B cell (primary cell): Measurements from ENCODE around the gene SLC6A6. TPM values are rescaled to one million over a fixed set of nuclear protein-coding genes. Genes with fewer than 3 reads are reported as not detected.

Experiments used
- ATAC-seq: fragments of 200-7000 bp; cut with Tn5 transposase; one replicate; pipeline ENCODE4 v1.10.0; 2021; ENCODE audit warnings: low read depth, mild to moderate bottlenecking, moderate number of reproducible peaks, moderate library complexity
- CTCF ChIA-PET: fragments of 350-600 bp; sonication (Branson Sonifier 250); formaldehyde crosslinking; loops from one replicate; lab custom pipeline; 2021; ENCODE audit warnings: antibody characterized with exemption, inconsistent platforms; lab: Charles Lee
- POLR2A ChIA-PET: fragments of 350-600 bp; sonication (Branson Sonifier 250); formaldehyde crosslinking; loops from one replicate; lab custom pipeline; 2021; ENCODE audit warnings: antibody characterized with exemption; lab: Charles Lee
- DNase-seq: peaks from one replicate; pipeline ENCODE4 v3.0.0; 2013
- H2AFZ ChIP-seq: 2 replicates; pipeline ENCODE4 v1.6.1; 2012; ENCODE audit warnings: mild to moderate bottlenecking, low read depth, low read length; ENCODE audit not compliant: insufficient read depth, poor library complexity, severe bottlenecking
- H3K27ac ChIP-seq, 2 donors: 1 replicate in 1 of 2; 2 replicates in 1 of 2; pipeline ENCODE4 v1.5.1; 2012 to 2013; ENCODE audit warnings: low read length in 2 of 2, mild to moderate bottlenecking in 2 of 2, moderate library complexity in 1 of 2
- H3K27me3 ChIP-seq, 4 experiments: fragments of 200-600 bp in 1 of 4; sonication (generic) in 1 of 4; replicated peaks in 1 of 4; 1 replicate in 2 of 4; 2 replicates in 2 of 4; pipeline versions ENCODE4 v1.6.1 to v1.7.0; 2013 to 2016; ENCODE audit warnings: low read length in 3 of 4, mild to moderate bottlenecking in 2 of 4, mixed read lengths in 1 of 4, moderate library complexity in 1 of 4; ENCODE audit not compliant: insufficient read depth in 4 of 4, control insufficient read depth in 3 of 4; ENCODE audit errors: control extremely low read depth in 1 of 4
- H3K36me3 ChIP-seq, 2 experiments: replicated peaks in 1 of 2; 1 replicate in 1 of 2; 2 replicates in 1 of 2; pipeline versions ENCODE4 v1.6.1 to v1.7.1; 2013; ENCODE audit warnings: low read length in 1 of 2; ENCODE audit not compliant: insufficient read depth in 2 of 2, control insufficient read depth in 1 of 2; ENCODE audit errors: control extremely low read depth in 1 of 2, extremely low read depth in 1 of 2
- H3K4me1 ChIP-seq, 2 donors: fragments of 200-600 bp in 1 of 2; sonication (generic) in 1 of 2; 1 replicate in 1 of 2; 2 replicates in 1 of 2; pipeline versions ENCODE4 v1.5.1 to v1.6.1; 2013 to 2017; ENCODE audit warnings: low read length in 2 of 2; ENCODE audit not compliant: control insufficient read depth in 2 of 2, insufficient read depth in 2 of 2
- H3K4me2 ChIP-seq: replicated peaks from 2 replicates; pipeline ENCODE3; 2012; ENCODE audit warnings: mild to moderate bottlenecking, low read depth, low read length; ENCODE audit not compliant: poor library complexity, severe bottlenecking
- H3K4me3 ChIP-seq, 5 experiments: fragments of 200-600 bp in 1 of 5; sonication (generic) in 1 of 5; 1 replicate in 3 of 5; 2 replicates in 2 of 5; pipeline versions ENCODE4 v1.5.1 to v1.7.0; 2011 to 2016; ENCODE audit warnings: low read length in 4 of 5, mild to moderate bottlenecking in 4 of 5, low read depth in 2 of 5, control low read depth in 1 of 5, moderate library complexity in 1 of 5; ENCODE audit not compliant: insufficient read depth in 1 of 5; ENCODE audit errors: control extremely low read depth in 1 of 5, extremely low read depth in 1 of 5
- H3K79me2 ChIP-seq: fragments of 200-600 bp; sonication (generic); one replicate; pipeline ENCODE4 v1.6.0; 2016; ENCODE audit warnings: low read length; ENCODE audit not compliant: control insufficient read depth, insufficient read depth
- H3K9ac ChIP-seq: fragments of 200-600 bp; sonication (generic); 2 replicates; pipeline ENCODE4 v1.6.1; 2017; ENCODE audit warnings: mild to moderate bottlenecking, low read length, moderate library complexity
- H3K9me3 ChIP-seq, 3 donors: one replicate each; pipeline versions ENCODE4 v1.6.1 to v1.7.1; 2013; ENCODE audit warnings: low read length in 2 of 3; ENCODE audit not compliant: control insufficient read depth in 2 of 3, insufficient read depth in 1 of 3; ENCODE audit errors: control extremely low read depth in 1 of 3
- H4K20me1 ChIP-seq: 2 replicates; pipeline ENCODE4 v1.6.0; 2012; ENCODE audit warnings: mild to moderate bottlenecking, low read length; ENCODE audit not compliant: insufficient read depth, control insufficient read depth, poor library complexity, severe bottlenecking
- H3K27ac Mint-ChIP-seq: one replicate; pipeline ENCODE4 v1.8.0; 2021; ENCODE audit warnings: mixed read lengths
- H3K27me3 Mint-ChIP-seq: one replicate; pipeline ENCODE4 v1.8.0; 2021; ENCODE audit warnings: mixed read lengths
- H3K4me1 Mint-ChIP-seq: one replicate; pipeline ENCODE4 v1.8.0; 2021; ENCODE audit warnings: mixed read lengths
- H3K4me3 Mint-ChIP-seq: one replicate; pipeline ENCODE4 v1.8.0; 2021; ENCODE audit warnings: mixed read lengths
- H3K9me3 Mint-ChIP-seq: one replicate; pipeline ENCODE4 v1.8.0; 2022; ENCODE audit warnings: mixed read lengths; ENCODE audit not compliant: insufficient read depth
- CTCF ChIP-seq: fragments of 200-600 bp; IDR thresholded peaks from one replicate; pipeline ENCODE4 v1.8.0; 2022; ENCODE audit warnings: antibody characterized with exemption, mild to moderate bottlenecking
- EZH2 ChIP-seq: IDR thresholded peaks from 2 replicates; pipeline ENCODE4 v1.6.1; 2012; ENCODE audit warnings: borderline replicate concordance, low read depth, mild to moderate bottlenecking, moderate library complexity, low read length; ENCODE audit not compliant: insufficient read depth, poor library complexity, severe bottlenecking
- WGBS: methylation state at CpG from one replicate; pipeline ENCODE4 v1.1.5; 2013; ENCODE audit warnings: missing lambda C conversion rate; ENCODE audit not compliant: insufficient coverage; 5-methylcytosine and 5-hydroxymethylcytosine counted together
- intact Hi-C: fragments of 100-400 bp; cut with micrococcal nuclease; formaldehyde crosslinking; loops from one replicate; pipeline ENCODE4 v1.10.0; 2022
- polyA plus RNA-seq: library from polyadenylated mRNA; depleted of rRNA; stranded (reverse); fragments of >200 nt; gene quantifications from 2 replicates; pipeline ENCODE4 v1.2.3, GENCODE V29; 2012
- total RNA-seq, 2 donors: library from RNA; stranded (reverse); fragments of 120-200 nt in 1 of 2; gene quantifications; 1 replicate in 1 of 2; 2 replicates in 1 of 2; pipeline versions ENCODE4 v1.2.3 to v1.2.4, GENCODE V29; 2013 to 2022

The SLC6A6 gene
- total and polyA plus RNA-seq, 2 donors (not counting 1 experiment from before 2014, with no cell fraction given) = 34.2 to 48.7 TPM

- Histone ChIP-seq H4K20me1 (no peaks in the 10 kb centered on the region), H3K27me3 (peaks cover 0 to 5% (median 1%) of the 10 kb centered on the region in 4 experiments), H3K9me3 (no peaks in the 10 kb centered on the region), H3K27ac (no peak overlapping the region), H3K79me2 (no peaks in the 10 kb centered on the region), H3K36me3 (no peaks in the 10 kb centered on the region), H3K4me1 (no peaks in the 10 kb centered on the region), H3K9ac (no peak overlapping the region), H2AFZ (no peak overlapping the region), H3K4me2 (no peak overlapping the region), H3K4me3 (no peak overlapping the region)
- H3K27ac Mint-ChIP-seq = no peak overlapping the region
- 24% methylated on average over 9 of the region's 12 CpGs for WGBS
- H3K4me1 Mint-ChIP-seq = no peaks in the 10 kb centered on the region
- ChIA-PET POLR2A (no interaction called here), CTCF (no interaction called here)
- DNase-seq (no peak), ATAC-seq (no peak)
- no peak overlapping the region for H3K4me3 Mint-ChIP-seq
- no peak for TF ChIP-seq CTCF
- no peak for TF ChIP-seq EZH2
- no peaks in the 10 kb centered on the region for H3K9me3 Mint-ChIP-seq
- H3K27me3 Mint-ChIP-seq = peaks cover 18% of the 10 kb centered on the region
- intact Hi-C loops = no loop called here
Measured at GRCh38 chr3:14371573-14372474, 30.6 kb upstream of the SLC6A6 start.

- peaks cover 15% of the 10 kb centered on the region for H3K27me3 Mint-ChIP-seq
- intact Hi-C loops = no loop called here
- ChIA-PET POLR2A (no interaction called here), CTCF (no interaction called here)
- no peak overlapping the region for H3K27ac Mint-ChIP-seq
- Histone ChIP-seq H3K36me3 (no peaks in the 10 kb centered on the region), H3K9me3 (no peaks in the 10 kb centered on the region), H3K27ac (no peak overlapping the region), H2AFZ (no peak overlapping the region), H3K4me2 (no peak overlapping the region), H4K20me1 (no peaks in the 10 kb centered on the region), H3K79me2 (no peaks in the 10 kb centered on the region), H3K9ac (no peak overlapping the region), H3K4me3 (no peak overlapping the region), H3K27me3 (peaks cover 0 to 5% (median 1%) of the 10 kb centered on the region in 4 experiments), H3K4me1 (peaks cover 0 to 2% of the 10 kb centered on the region in 2 donors)
- peaks cover 2% of the 10 kb centered on the region for H3K4me1 Mint-ChIP-seq
- TF ChIP-seq EZH2 = no peak
- no peak for TF ChIP-seq CTCF
- ATAC-seq = no peak
- no peak for DNase-seq
- H3K9me3 Mint-ChIP-seq = no peaks in the 10 kb centered on the region
- 93% methylated on average over 6 of the region's 6 CpGs for WGBS
- no peak overlapping the region for H3K4me3 Mint-ChIP-seq
Measured at GRCh38 chr3:14372587-14372986, 29.8 kb upstream of the SLC6A6 start.
